Measurements from ENCODE around the gene IFRD2.

DNA sequence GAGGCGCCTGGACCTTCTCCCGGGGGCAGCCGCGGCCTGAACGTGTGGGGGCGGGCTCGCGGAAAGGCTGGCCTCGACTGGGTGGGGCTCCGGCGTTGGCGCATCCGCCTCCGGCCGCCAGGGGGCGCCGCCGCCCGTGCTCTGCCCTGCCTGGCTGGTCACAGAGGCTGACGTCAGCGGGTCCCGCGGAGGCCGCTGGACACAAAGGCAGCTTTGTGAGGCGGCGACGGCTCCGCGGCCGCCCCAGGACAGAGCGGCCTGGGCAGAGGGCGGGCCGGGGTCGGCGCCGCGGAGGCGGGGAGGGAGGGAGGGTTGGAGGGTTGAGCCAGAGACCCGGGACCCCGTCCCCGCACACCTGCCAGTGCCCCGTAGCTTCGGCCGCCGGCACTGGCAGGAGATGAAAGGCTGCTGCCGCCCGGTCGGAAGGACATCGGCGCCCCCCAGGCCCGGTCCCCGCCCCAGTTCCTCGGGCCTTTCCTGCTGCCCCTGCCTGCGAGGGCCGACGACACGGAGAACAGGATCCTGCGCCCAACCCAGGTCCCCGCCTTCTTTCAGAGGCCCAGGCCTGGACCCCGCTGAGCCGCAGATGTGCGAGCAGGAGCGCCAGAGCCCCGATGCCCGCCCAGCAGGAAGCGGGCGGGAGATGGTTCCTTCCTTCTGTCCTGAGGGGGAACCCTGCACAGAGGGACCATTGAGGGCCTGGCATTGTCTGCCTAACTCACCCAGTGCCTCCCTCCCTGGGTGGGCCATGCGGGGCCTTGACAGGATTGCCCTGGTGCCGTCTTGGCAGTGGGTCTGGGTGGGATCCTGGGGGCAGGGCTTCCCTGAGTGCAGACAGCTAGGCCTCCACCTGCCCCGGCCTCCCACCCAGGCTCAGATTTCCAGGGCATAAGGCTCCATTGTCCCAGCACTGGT is 31.9 kb downstream of the IFRD2 start:
- TF ChIP-seq POLR2AphosphoS5 (IDR thresholded peaks at IDR 0.05; ENCODE audit: borderline replicate concordance, low read depth, low read length) (no peak; the same call in 1 of the 2 replicates), EZH2 (IDR thresholded peaks at IDR 0.05) (no peak)
